22Rv1 (cell line): ENCODE data around the gene ULK4.

ENCODE experiments used
- H3K27ac ChIP-seq: fragments of 450-650 bp; 2 replicates; pipeline ENCODE4 v1.5.1; 2017
- CTCF ChIP-seq: fragments of 450-650 bp; IDR thresholded peaks from 2 replicates; pipeline ENCODE4 v1.5.1; 2017; ENCODE audit warnings: mild to moderate bottlenecking
- ZFX ChIP-seq: fragments of 450-650 bp; IDR thresholded peaks from 2 replicates; pipeline ENCODE4 v1.6.1; 2017; ENCODE audit warnings: antibody characterized with exemption, borderline replicate concordance

Gene ULK4

GRCh38 chr3:41234823-41235721 is 726.8 kb downstream of the ULK4 start:
- no peak for TF ChIP-seq ZFX
- TF ChIP-seq CTCF: no peak
- H3K27ac ChIP-seq: no peak overlapping the region

GRCh38 chr3:41224120-41224806 is 737.6 kb downstream of the ULK4 start:
- H3K27ac ChIP-seq: no peak overlapping the region

GRCh38 chr3:41223691-41224090 is 738.2 kb downstream of the ULK4 start:
- TF ChIP-seq CTCF: no peak
- TF ChIP-seq ZFX: no peak
- H3K27ac ChIP-seq: no peak overlapping the region

More at GRCh38 chr3:41224120-41224806, 737.6 kb downstream of the ULK4 start:
- TF ChIP-seq CTCF (no peak), ZFX (no peak)

- TF ChIP-seq CTCF: no peak
- no peak for TF ChIP-seq ZFX
- no peak overlapping the region for H3K27ac ChIP-seq
Observed at GRCh38 chr3:41223078-41223477, 738.8 kb downstream of the ULK4 start.

GRCh38 chr3:41222501-41222900 is 739.4 kb downstream of the ULK4 start:
- no peak overlapping the region for H3K27ac ChIP-seq
- TF ChIP-seq ZFX: no peak
- no peak for TF ChIP-seq CTCF

- TF ChIP-seq CTCF (no peak), ZFX (no peak)
- H3K27ac ChIP-seq: no peak overlapping the region
Observed at GRCh38 chr3:41222012-41222411, 739.9 kb downstream of the ULK4 start.
